Measurements from ENCODE around the gene CCIN. TPM values are rescaled to one million over a fixed set of nuclear protein-coding genes. Genes with fewer than 3 reads are reported as not detected.

CCIN gene
- total and polyA plus RNA-seq, 2 of the 4 experiments (the other 2 are of a cell fraction): 0.80 to 1.1 TPM

- H2BK20ac ChIP-seq (ENCODE audit: low read depth, low read length): no peak overlapping the region
- no peak overlapping the region for H2AK9ac ChIP-seq (replicated peaks; ENCODE audit: low read depth, low read length, poor library complexity)
- no peak overlapping the region for H3K14ac ChIP-seq (replicated peaks; ENCODE audit: low read depth, low read length)
- H3K4me2 ChIP-seq (ENCODE audit: low read depth, low read length): no peak overlapping the region
- peaks cover 38% of the 10 kb centered on the region for H3K36me3 ChIP-seq (ENCODE audit: control insufficient read depth, insufficient read depth, low read length)
- peaks cover 26% of the 10 kb centered on the region for H3K9me1 ChIP-seq (ENCODE audit: insufficient read depth, low read length)
- H3K9ac ChIP-seq (ENCODE audit: low read depth, low read length): no peak overlapping the region
- in situ Hi-C loops (cut with MboI; ENCODE audit: low sequenced_read_pairs) (no loop called here), dilution Hi-C loops (cut with HindIII; ENCODE audit: low sequenced_read_pairs, unreplicated experiment) (no loop called here), intact Hi-C loops (cut with micrococcal nuclease) (no loop called here)
- POLR2A ChIA-PET (ENCODE audit: unreplicated experiment): no interaction called here
- no peak overlapping the region for H3K56ac ChIP-seq (ENCODE audit: extremely low read depth, insufficient read depth, low read length)
- peaks cover 2% of the 10 kb centered on the region; the same call in 1 of the 2 replicates for H3K9me3 ChIP-seq (ENCODE audit: control insufficient read depth, insufficient read depth, low read length)
- TF ChIP-seq RCOR1 (IDR thresholded peaks at IDR 0.05; ENCODE audit: insufficient replicate concordance, low read length) (no peak), MAFK (IDR thresholded peaks at IDR 0.05; ENCODE audit: low read depth, low read length) (no peak), RAD21 (IDR thresholded peaks at IDR 0.05; ENCODE audit: low read length) (no peak), BHLHE40 (IDR thresholded peaks at IDR 0.05; ENCODE audit: low read depth, low read length) (no peak), NFE2L2 (IDR thresholded peaks at IDR 0.05; ENCODE audit: low read depth, low read length) (no peak), CHD1 (IDR thresholded peaks at IDR 0.05; ENCODE audit: low read depth, low read length) (no peak), MXI1 (IDR thresholded peaks at IDR 0.05; ENCODE audit: borderline replicate concordance, low read depth, low read length) (no peak), FOS (IDR thresholded peaks at IDR 0.05; ENCODE audit: low read depth, low read length) (no peak)
- no peak overlapping the region for H2BK15ac ChIP-seq (ENCODE audit: low read depth, low read length)
- WGBS, 2 experiments (ENCODE audit: extremely low coverage in 2 of 2, insufficient read length in 1 of 2): 100% methylated on average over 1 of the region's 10 CpGs; no CpG with 5 or more reads in 1 of the 2 experiments
- H3K4ac ChIP-seq (ENCODE audit: low read depth, low read length): peak overlapping the region; percentile 19; the same call in 1 of the 2 replicates
- no peak overlapping the region for H2AFZ ChIP-seq (replicated peaks; ENCODE audit: low read length, poor library complexity)
- H4K20me1 ChIP-seq (ENCODE audit: insufficient read depth, low read length): peaks cover 14% of the 10 kb centered on the region
- no peak overlapping the region for H3K27ac ChIP-seq (ENCODE audit: insufficient read depth, low read length)
- H3K18ac ChIP-seq (ENCODE audit: low read depth, low read length): no peak overlapping the region
- H2BK5ac ChIP-seq (ENCODE audit: low read depth, low read length, poor library complexity, severe bottlenecking): no peak overlapping the region
- H3K23ac ChIP-seq (ENCODE audit: low read depth, low read length): no peak overlapping the region; the same call in 1 of the 2 replicates
- H3K79me1 ChIP-seq (ENCODE audit: low read depth in 1 of 2, low read length in 2 of 2): peaks cover 0 to 35% of the 10 kb centered on the region in 2 experiments; a peak in 3 of 4 replicates
- no peak overlapping the region for H2BK120ac ChIP-seq (ENCODE audit: low read depth, low read length)
- H2AK5ac ChIP-seq (ENCODE audit: low read depth, low read length): peak overlapping the region; percentile 33; the same call in 1 of the 2 replicates
- peaks cover 24% of the 10 kb centered on the region for H3K4me1 ChIP-seq (ENCODE audit: control insufficient read depth, insufficient read depth, low read length)
- no peak overlapping the region for H4K5ac ChIP-seq (ENCODE audit: low read depth, low read length)
- DNase-seq (no peak), ATAC-seq (ENCODE audit: low read depth) (no peak)
- BruUV-seq (replicated peaks): no TSS peak
- no peaks in the 10 kb centered on the region for H3K27me3 ChIP-seq (ENCODE audit: control insufficient read depth, insufficient read depth, low read length)
- no peak overlapping the region; the same call in 1 of the 2 replicates for H4K91ac ChIP-seq (ENCODE audit: insufficient read depth, low read depth, low read length)
- no peak overlapping the region for H3K4me3 ChIP-seq (ENCODE audit: insufficient read depth, low read depth, low read length)
- CTCF ChIA-PET: interaction anchor here (1.0 kb wide), 1 partner anchor 8 kb away, joined by 3 read pairs; no protein-coding TSS in a partner anchor
- no peak overlapping the region for H4K8ac ChIP-seq (ENCODE audit: low read depth in 2 of 2, low read length in 2 of 2)
Observed at GRCh38 chr9:36152741-36153438, 16.3 kb upstream of the CCIN start.
